NCI-H345 treated with DMSO at 0.1 percent for 48 hours (cell line): ENCODE data around the gene BCL2.

Experiments
- DNase-seq: peaks from one replicate; lab custom pipeline; 2025; ENCODE audit not compliant: unreplicated experiment; lab: John Stamatoyannopoulos, UW

Gene BCL2

GRCh38 chr18:63288311-63288710 lies 31.3 kb downstream of the BCL2 start:
- no peak for DNase-seq

- DNase-seq = no peak
These were observed 31.8 kb downstream of the BCL2 start for GRCh38 chr18:63287691-63288220.

- no peak for DNase-seq
These were observed 32.6 kb downstream of the BCL2 start for GRCh38 chr18:63286926-63287325.

- DNase-seq = no peak
These were observed 34.5 kb downstream of the BCL2 start for GRCh38 chr18:63284827-63285733.

GRCh38 chr18:63284173-63284799 lies 35.3 kb downstream of the BCL2 start:
- no peak for DNase-seq

GRCh38 chr18:63283305-63284094 lies 36.1 kb downstream of the BCL2 start:
- no peak for DNase-seq

DNA sequence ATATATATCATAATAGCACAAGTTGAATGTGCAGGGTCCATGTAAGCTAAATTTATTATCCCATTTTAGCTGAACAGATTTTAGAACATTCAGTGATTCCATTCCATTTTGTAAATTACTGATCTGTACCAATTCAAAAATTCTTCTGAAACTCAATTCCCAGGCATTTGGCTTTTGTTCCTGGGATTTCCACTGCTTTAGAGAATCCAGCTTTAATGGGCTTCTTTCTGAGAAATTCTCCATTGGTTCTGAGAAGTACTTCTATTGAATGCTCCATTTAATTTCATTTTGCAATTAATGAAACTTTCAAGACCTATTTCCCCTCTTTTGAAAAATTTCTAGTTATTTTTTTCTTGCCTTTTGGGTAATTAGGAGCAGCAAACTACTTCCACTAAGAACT lies 36.8 kb downstream of the BCL2 start:
- DNase-seq = no peak

- DNase-seq = no peak
These were observed 46.2 kb downstream of the BCL2 start for GRCh38 chr18:63273222-63273927.

DNA sequence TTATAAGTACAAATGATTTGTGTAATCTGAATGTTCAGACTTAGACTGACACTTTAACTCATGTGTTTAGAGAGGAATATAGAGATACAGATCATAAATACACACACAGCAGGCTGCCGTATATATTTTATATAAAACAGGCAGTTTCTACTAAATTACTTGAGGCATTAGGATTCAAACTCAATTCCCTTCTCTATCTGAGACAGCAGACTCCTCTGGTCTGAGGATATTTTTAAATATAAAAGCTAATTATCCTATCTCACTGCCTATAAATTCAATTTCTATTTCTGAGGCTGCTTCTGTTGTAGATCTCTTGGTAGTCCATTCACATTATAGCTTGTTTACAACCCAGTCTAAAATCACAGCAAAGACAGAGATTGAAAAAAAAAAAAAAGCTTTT lies 46.9 kb downstream of the BCL2 start:
- DNase-seq = no peak

DNA sequence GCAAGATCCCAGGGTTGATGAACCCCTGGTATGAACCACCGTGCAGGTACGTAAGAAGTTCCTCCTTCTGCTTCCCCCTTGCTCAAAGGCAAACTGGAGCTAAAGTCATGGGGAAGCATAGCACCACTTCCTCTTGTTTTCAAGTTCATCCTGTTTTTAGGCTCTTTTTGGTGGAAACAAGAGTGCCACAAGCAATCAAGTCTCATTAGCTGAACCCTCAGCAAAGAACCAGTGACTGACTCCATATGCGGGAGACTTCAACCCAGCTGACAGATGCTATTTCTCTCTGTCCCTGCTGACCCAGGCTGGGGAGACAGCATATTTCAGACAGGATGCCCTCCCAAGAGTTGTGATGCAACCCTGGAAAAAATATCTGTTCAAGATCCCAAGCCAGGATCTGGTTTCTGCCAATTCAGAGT lies 47.7 kb downstream of the BCL2 start:
- DNase-seq = no peak

- no peak for DNase-seq
These were observed 48.4 kb downstream of the BCL2 start for GRCh38 chr18:63271148-63271547.

DNA sequence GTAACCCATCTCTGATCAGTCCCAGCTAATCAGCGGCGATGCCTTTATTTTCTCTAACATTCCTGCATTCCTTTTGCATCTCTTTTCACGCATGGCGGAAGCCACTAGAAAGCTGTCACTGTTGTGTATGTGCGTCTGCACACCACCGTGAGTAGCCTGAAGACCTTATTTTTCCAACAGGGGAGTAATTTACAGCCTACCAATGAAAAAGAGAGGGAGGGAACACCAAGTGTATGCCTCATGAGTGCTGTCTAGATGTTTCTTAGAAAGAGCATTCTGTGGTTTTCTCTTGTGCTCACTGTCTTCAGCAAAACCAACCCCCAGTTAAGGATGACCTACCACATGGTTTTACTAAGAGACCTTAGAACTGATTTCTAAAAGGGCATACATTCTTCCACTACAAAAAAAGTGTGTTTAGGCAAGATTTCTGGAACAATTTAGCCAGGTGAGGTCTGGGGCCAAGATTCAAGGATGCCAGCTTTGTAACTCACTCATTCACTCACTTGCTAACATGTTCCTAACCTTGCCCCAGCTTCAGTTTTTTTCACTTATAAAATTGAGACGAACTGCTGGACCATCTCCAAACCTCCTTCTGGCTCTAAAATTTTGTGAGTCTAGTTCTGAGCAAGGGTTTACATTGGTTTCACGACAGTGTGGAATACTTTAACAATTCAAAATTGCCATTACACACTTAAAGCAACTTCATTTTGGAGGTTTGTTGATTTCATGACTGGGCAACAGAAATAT lies 51.4 kb downstream of the BCL2 start:
- no peak for DNase-seq

DNA sequence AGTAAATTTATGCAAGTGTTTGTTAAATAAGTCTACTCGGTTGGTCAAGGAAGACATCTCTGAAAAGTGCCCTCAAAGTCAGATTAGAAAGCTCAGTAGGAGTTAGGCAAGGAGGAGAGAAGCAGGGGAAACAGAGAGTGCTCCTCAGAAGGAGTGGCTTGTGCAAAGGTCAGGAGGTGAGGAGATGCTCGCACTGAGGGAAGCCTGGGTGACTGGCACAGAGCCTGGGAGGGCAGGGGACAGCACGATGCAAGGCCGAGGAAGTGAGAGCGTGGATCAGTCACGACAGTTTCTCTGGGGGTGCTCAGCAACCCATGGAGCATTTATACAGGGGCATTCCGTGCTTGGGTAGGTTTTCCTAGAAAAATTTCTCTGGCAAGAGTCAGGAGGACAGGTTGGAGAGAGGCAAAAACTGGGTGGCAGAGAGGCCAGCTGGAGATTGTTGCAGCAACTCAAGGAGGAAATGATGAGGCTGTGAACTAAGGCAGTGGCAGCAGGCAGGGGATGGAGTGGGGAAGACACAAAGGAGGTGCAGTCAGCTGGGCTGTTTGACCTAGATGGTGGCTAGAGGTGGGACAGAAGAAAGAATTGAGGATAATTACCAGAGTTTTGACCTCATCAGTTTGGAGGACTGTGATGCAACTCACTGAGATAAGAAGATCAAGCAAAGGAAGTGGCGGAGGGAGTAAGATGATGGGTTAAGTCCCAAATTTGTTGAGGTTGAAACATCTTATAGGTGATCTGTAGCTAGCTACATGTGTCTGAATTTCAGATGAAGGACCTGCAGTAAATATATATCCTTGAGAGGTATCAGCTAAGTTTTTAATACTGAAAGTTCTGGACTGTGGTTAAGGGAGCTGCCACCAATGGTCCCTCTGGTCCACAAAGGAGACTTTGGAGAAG lies 52.4 kb downstream of the BCL2 start:
- DNase-seq = no peak

DNA sequence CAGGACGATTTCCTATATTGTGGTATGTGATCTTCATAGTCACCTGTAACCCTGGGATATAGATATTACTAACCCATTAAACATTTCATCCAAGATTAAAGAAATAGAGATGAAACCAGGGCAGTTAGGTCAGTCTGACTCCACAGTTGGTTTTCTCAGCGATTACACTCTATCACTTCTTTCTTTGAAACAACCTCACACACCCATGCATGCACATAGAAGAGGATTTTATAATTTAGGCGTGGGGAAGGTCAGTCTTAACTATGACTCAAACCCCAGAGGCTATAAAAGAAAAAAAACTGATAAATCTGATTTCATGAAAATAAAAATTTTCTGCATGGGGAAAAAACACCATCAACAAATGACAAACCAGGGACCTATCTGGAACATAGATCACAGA lies 54.2 kb downstream of the BCL2 start:
- DNase-seq = no peak

DNA sequence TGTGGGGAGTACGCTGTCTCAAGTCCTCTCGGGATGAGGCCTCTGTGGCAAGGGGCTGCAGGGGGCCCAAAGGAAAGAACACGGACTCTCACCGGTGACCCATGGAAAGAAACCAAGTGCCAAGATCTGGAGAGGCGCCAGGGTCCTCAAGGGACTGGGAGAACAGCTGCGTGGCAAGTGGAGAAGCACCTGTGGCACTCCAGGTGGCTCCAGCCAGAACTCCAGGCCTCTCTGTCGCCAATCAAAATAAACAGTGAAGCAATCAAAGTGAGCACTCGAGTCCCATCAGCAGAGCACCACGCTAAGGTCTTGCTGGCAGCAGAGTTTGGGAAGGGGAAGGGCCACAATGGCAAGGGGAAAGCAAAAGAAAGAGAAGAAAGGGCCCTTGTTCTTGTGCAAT lies 54.7 kb downstream of the BCL2 start:
- peak; percentile 91 for DNase-seq

DNA sequence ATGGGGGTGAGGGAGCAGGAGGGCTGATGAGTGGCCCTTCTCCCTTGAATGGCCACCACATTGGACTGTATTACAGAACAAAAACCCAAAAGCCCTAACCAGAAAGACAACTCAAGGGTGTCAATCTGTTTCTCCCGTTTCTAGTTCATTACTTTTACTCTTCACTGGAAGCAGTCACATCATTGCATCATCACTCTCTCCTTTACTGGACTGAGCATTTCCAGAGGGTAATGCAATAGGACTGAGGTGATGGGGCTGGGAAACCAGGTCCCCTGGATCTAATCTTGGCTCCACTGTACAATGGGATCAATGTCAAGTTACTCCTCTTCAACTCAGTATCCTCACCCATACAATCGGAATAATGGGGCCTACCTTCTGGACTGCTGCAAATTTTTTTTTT lies 56.1 kb downstream of the BCL2 start:
- DNase-seq = no peak

DNA sequence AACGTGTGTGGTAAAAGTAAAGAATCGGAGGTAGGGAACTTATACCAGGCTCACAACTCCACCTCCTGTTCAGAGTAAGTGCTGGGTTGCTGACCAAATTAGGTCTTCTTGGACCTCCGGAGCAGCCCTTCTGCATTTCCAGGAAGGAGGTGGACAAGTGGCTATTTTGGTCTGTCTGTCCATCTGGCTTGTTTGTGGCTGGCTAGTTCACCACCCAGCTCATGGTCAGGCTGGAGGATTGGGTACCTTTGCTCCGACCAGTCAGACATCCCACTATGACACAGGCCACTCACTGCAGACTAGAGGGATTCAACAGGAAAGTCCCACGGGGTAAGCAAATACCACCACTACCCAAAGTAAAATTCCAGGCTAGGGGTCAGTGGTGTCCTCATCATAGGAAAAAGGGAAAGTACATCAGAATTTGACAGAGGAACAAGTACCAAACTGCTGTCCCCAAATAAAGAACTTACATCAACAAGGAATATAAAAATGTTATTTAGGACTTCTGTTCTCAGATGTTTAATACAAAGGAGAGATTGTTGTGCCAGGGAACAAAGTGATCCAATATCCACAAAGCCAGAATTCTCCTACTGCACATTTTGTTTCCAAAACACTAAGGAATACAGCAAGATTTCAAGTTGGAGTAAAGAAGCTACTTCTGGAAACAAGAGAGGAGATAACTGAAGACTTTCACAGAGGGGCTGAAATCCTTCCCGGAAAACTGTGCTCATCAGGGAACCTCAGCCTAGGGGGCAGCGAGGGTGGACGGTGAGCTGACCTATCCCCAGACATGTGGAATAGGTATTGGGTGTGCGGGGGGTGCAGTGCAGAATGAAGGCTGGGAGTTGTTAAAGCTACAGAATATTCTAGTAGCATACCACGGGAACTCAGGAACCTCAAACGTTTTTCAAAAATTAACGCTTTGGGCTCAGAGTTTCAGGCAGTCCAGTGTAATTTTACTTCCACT lies 56.9 kb downstream of the BCL2 start:
- DNase-seq = no peak

DNA sequence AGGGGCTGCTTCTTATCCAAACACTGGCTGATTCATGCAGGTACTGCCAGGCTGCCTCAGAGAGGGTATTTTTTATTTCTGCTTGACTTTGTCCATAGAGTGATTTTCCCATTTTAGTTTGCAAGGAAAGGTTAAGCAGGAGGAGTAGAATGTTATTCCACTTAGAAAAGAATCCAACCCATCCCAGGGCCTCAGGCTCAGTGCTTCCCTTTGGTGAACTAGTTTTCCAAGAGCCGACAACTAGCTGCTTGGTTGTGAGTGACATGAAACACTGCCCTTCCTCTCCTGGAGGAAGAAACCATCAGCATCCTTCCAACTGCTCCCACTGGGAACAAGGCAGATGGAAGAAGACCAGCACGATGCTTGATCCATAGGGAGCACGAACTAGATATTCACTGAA lies 58.5 kb downstream of the BCL2 start:
- DNase-seq = no peak
